H9 (cell line): ENCODE data around the gene TPPP. TPM values are rescaled to one million over a fixed set of nuclear protein-coding genes. Genes with fewer than 3 reads are reported as not detected.

Experiments used
- DNase-seq: peaks from one replicate; pipeline ENCODE4 v3.0.0-alpha.2; 2017
- H2AFZ ChIP-seq: one replicate; pipeline ENCODE4 v1.6.1; 2013; ENCODE audit warnings: mild to moderate bottlenecking, low read length, control low read depth, moderate library complexity
- H2AK5ac ChIP-seq: 2 replicates; pipeline ENCODE4 v1.6.1; 2013; ENCODE audit warnings: low read length, control low read depth, mixed read lengths; ENCODE audit not compliant: insufficient read length
- H2BK120ac ChIP-seq: one replicate; pipeline ENCODE4 v1.6.1; 2013; ENCODE audit warnings: low read depth, mild to moderate bottlenecking, low read length, control low read depth, inconsistent platforms; ENCODE audit not compliant: poor library complexity, severe bottlenecking
- H2BK12ac ChIP-seq: 2 replicates; pipeline ENCODE4 v1.6.1; 2013; ENCODE audit warnings: low read length, control low read depth, mixed read lengths, low read depth; ENCODE audit not compliant: insufficient read length
- H2BK15ac ChIP-seq: 2 replicates; pipeline ENCODE4 v1.6.1; 2013; ENCODE audit warnings: low read depth, low read length, control low read depth
- H2BK20ac ChIP-seq: one replicate; pipeline ENCODE4 v1.6.1; 2013; ENCODE audit warnings: low read depth, mild to moderate bottlenecking, low read length, control low read depth, inconsistent platforms; ENCODE audit not compliant: poor library complexity, severe bottlenecking
- H2BK5ac ChIP-seq: 2 replicates; pipeline ENCODE4 v1.6.1; 2013; ENCODE audit warnings: low read length, control low read depth, mixed read lengths; ENCODE audit not compliant: insufficient read length
- H3K14ac ChIP-seq: 2 replicates; pipeline ENCODE4 v1.6.1; 2013; ENCODE audit warnings: low read length, control low read depth; ENCODE audit not compliant: insufficient read depth
- H3K18ac ChIP-seq: 2 replicates; pipeline ENCODE4 v1.6.1; 2013; ENCODE audit warnings: low read depth, mild to moderate bottlenecking, mixed read lengths, low read length, control low read depth; ENCODE audit not compliant: insufficient read length
- H3K23ac ChIP-seq: 2 replicates; pipeline ENCODE4 v1.6.1; 2013; ENCODE audit warnings: low read length, control low read depth, mixed read lengths, low read depth; ENCODE audit not compliant: insufficient read length
- H3K23me2 ChIP-seq: 2 replicates; pipeline ENCODE4 v1.6.1; 2013; ENCODE audit warnings: low read depth, mild to moderate bottlenecking, mixed read lengths, low read length, control low read depth; ENCODE audit not compliant: insufficient read length, poor library complexity, severe bottlenecking
- H3K27ac ChIP-seq: 2 replicates; pipeline ENCODE4 v1.5.1; 2013; ENCODE audit warnings: low read length, control low read depth, mixed read lengths, low read depth; ENCODE audit not compliant: insufficient read length
- H3K27me3 ChIP-seq: 2 replicates; pipeline ENCODE4 v1.6.1; 2013; ENCODE audit warnings: low read length, control low read depth, inconsistent platforms; ENCODE audit not compliant: insufficient read depth
- H3K4ac ChIP-seq: 2 replicates; pipeline ENCODE4 v1.6.1; 2013; ENCODE audit warnings: low read depth, mild to moderate bottlenecking, control low read depth, inconsistent platforms, low read length, moderate library complexity
- H3K4me1 ChIP-seq: 2 replicates; pipeline ENCODE4 v1.6.1; 2013; ENCODE audit warnings: low read length, control low read depth, inconsistent platforms; ENCODE audit not compliant: insufficient read depth
- H3K4me2 ChIP-seq: 2 replicates; pipeline ENCODE4 v1.6.1; 2013; ENCODE audit warnings: low read length, control low read depth, mixed read lengths; ENCODE audit not compliant: insufficient read length, insufficient read depth
- H3K56ac ChIP-seq: 2 replicates; pipeline ENCODE4 v1.6.1; 2013; ENCODE audit warnings: low read depth, mild to moderate bottlenecking, mixed read lengths, low read length, control low read depth; ENCODE audit not compliant: insufficient read length
- H3K79me1 ChIP-seq: 2 replicates; pipeline ENCODE4 v1.6.1; 2013; ENCODE audit warnings: low read depth, mild to moderate bottlenecking, moderate library complexity, low read length, control low read depth, inconsistent platforms; ENCODE audit not compliant: insufficient read depth, poor library complexity, severe bottlenecking
- H3K79me2 ChIP-seq: 2 replicates; pipeline ENCODE4 v1.6.1; 2013; ENCODE audit warnings: low read length, control low read depth, inconsistent platforms; ENCODE audit not compliant: insufficient read depth
- H3K9ac ChIP-seq: 2 replicates; pipeline ENCODE4 v1.6.1; 2013; ENCODE audit warnings: low read length, control low read depth, mixed read lengths; ENCODE audit not compliant: insufficient read length; ENCODE audit errors: extremely low read depth
- H3K9me3 ChIP-seq: one replicate; pipeline ENCODE4 v1.6.1; 2013; ENCODE audit warnings: low read depth, low read length, inconsistent platforms; ENCODE audit not compliant: control insufficient read depth
- H3T11ph ChIP-seq: one replicate; pipeline ENCODE4 v1.6.1; 2013; ENCODE audit warnings: mild to moderate bottlenecking, low read length, control low read depth, inconsistent platforms
- H4K20me1 ChIP-seq: one replicate; pipeline ENCODE4 v1.6.1; 2013; ENCODE audit not compliant: control insufficient read depth, insufficient read length, insufficient read depth
- H4K5ac ChIP-seq: 2 replicates; pipeline ENCODE4 v1.6.1; 2013; ENCODE audit warnings: low read depth, mild to moderate bottlenecking, mixed read lengths, low read length, control low read depth; ENCODE audit not compliant: insufficient read length
- H4K8ac ChIP-seq: replicated peaks from 2 replicates; pipeline ENCODE4 v1.6.1; 2013; ENCODE audit warnings: low read length, control low read depth, mixed read lengths, low read depth; ENCODE audit not compliant: insufficient read length
- H4K91ac ChIP-seq: 2 replicates; pipeline ENCODE4 v1.6.1; 2013; ENCODE audit warnings: low read depth, mild to moderate bottlenecking, moderate library complexity, mixed read lengths, low read length, control low read depth; ENCODE audit not compliant: insufficient read length
- H3K27ac Mint-ChIP-seq, 3 experiments: 2 replicates in 2 of 3; 3 replicates in 1 of 3; pipeline ENCODE4 v1.8.0; 2020 to 2021; ENCODE audit warnings: mixed read lengths in 3 of 3, mild to moderate bottlenecking in 1 of 3, moderate library complexity in 1 of 3
- H3K27me3 Mint-ChIP-seq: 2 replicates; pipeline ENCODE4 v1.8.0; 2021; ENCODE audit warnings: low read depth, mild to moderate bottlenecking, moderate library complexity, mixed read lengths
- H3K36me3 Mint-ChIP-seq, 3 experiments: 2 replicates in 2 of 3; 3 replicates in 1 of 3; pipeline ENCODE4 v1.8.0; 2020 to 2021; ENCODE audit warnings: low read depth in 3 of 3, mixed read lengths in 3 of 3; ENCODE audit not compliant: insufficient read depth in 1 of 3
- H3K4me1 Mint-ChIP-seq, 2 experiments: 2 replicates each; pipeline ENCODE4 v1.8.0; 2020; ENCODE audit warnings: mixed read lengths in 2 of 2
- H3K4me3 Mint-ChIP-seq, 2 experiments: 2 replicates in 1 of 2; 3 replicates in 1 of 2; pipeline ENCODE4 v1.8.0; 2020 to 2021; ENCODE audit warnings: mild to moderate bottlenecking in 2 of 2, mixed read lengths in 2 of 2, moderate library complexity in 1 of 2
- H3K9me3 Mint-ChIP-seq, 2 experiments: 2 replicates in 1 of 2; 3 replicates in 1 of 2; pipeline ENCODE4 v1.8.0; 2020; ENCODE audit warnings: mild to moderate bottlenecking in 2 of 2, mixed read lengths in 2 of 2, moderate library complexity in 1 of 2
- WGBS: extraction: QIAGEN DNeasy Blood & Tissue Kit; methylation state at CpG from one replicate; pipeline ENCODE4 v1.1.7; 2013; ENCODE audit warnings: missing lambda C conversion rate, low lambda C conversion rate, mixed read lengths; ENCODE audit not compliant: insufficient read length; ENCODE audit errors: extremely low coverage; 5-methylcytosine and 5-hydroxymethylcytosine counted together
- total RNA-seq: library from RNA; stranded (reverse); gene quantifications from 2 replicates; pipeline ENCODE4 v1.2.1, GENCODE V29; 2021
- TF ChIP-seq, protein P1 (sequence below): fragments of 200-600 bp; sonication (generic); conservative IDR thresholded peaks from 3 replicates; pipeline ENCODE4 v1.8.0; 2021; ENCODE audit warnings: antibody characterized with exemption, mild to moderate bottlenecking

Gene TPPP
- total RNA-seq, 1 experiment from 2014 or later, result 0.44 TPM

DNA sequence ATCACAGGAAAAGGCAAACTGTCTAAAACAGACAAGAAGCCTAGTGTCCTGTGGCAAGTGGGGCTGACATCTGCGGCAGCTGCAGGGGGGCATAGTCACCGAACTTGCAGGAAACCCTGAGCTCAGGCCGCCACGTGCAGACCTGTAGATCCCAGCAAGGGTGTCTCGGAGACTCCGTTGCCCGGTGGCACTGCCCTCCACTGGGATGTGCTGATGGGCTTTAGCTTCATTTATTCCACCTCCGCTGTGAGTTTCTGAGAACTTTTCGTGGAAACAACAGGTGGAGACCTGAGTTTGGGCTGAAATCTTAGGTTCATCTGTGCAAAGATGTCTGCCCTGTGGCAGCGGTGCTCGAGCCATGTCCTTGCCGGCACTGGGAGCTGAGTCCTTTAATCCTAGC, 59.0 kb downstream of the TPPP start:
- Mint-ChIP-seq H3K9me3 (no peaks in the 10 kb centered on the region), H3K27me3 (no peaks in the 10 kb centered on the region), H3K36me3 (peaks cover 22 to 54% (median 47%) of the 10 kb centered on the region in 3 experiments; a peak in 6 of 7 replicates), H3K4me3 (no peak overlapping the region), H3K4me1 (no peaks in the 10 kb centered on the region), H3K27ac (no peak overlapping the region)
- Histone ChIP-seq H4K8ac (no peak overlapping the region), H2BK120ac (no peak overlapping the region), H2BK12ac (no peak overlapping the region), H3K9ac (no peak overlapping the region), H3K23ac (no peak overlapping the region), H3K23me2 (no peaks in the 10 kb centered on the region), H3K79me1 (no peaks in the 10 kb centered on the region), H4K5ac (no peak overlapping the region), H3K56ac (no peak overlapping the region), H2AFZ (no peak overlapping the region), H2BK15ac (no peak overlapping the region), H3K79me2 (no peaks in the 10 kb centered on the region), H3K4me2 (no peak overlapping the region), H3K9me3 (no peaks in the 10 kb centered on the region), H2BK20ac (no peak overlapping the region), H3K14ac (no peak overlapping the region), H3K27ac (no peak overlapping the region), H3K4ac (no peak overlapping the region), H2AK5ac (no peak overlapping the region), H3T11ph (no peak overlapping the region), H4K20me1 (no peaks in the 10 kb centered on the region), H3K27me3 (no peaks in the 10 kb centered on the region), H3K18ac (no peak overlapping the region), H2BK5ac (no peak overlapping the region), H3K4me1 (no peaks in the 10 kb centered on the region), H4K91ac (no peak overlapping the region)
- no peak for DNase-seq
- WGBS, result no CpG with 5 or more reads among the region's 12 CpGs
- TF ChIP-seq, protein P1, sequence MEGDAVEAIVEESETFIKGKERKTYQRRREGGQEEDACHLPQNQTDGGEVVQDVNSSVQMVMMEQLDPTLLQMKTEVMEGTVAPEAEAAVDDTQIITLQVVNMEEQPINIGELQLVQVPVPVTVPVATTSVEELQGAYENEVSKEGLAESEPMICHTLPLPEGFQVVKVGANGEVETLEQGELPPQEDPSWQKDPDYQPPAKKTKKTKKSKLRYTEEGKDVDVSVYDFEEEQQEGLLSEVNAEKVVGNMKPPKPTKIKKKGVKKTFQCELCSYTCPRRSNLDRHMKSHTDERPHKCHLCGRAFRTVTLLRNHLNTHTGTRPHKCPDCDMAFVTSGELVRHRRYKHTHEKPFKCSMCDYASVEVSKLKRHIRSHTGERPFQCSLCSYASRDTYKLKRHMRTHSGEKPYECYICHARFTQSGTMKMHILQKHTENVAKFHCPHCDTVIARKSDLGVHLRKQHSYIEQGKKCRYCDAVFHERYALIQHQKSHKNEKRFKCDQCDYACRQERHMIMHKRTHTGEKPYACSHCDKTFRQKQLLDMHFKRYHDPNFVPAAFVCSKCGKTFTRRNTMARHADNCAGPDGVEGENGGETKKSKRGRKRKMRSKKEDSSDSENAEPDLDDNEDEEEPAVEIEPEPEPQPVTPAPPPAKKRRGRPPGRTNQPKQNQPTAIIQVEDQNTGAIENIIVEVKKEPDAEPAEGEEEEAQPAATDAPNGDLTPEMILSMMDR, result no peak
